Neuronal stem cell (in vitro differentiated cells): ENCODE data around the gene RAB3C.

Source experiments
- DNase-seq: peaks from one replicate; pipeline ENCODE4 v3.0.0-alpha.2; 2013; ENCODE audit warnings: low spot score
- H2AFZ ChIP-seq: one replicate; pipeline ENCODE4 v1.6.1; 2013; ENCODE audit warnings: mild to moderate bottlenecking, low read length, inconsistent platforms
- H2AK5ac ChIP-seq: 2 replicates; pipeline ENCODE4 v1.6.1; 2013; ENCODE audit warnings: low read depth, mild to moderate bottlenecking, inconsistent platforms, low read length, moderate library complexity, mixed read lengths
- H2BK120ac ChIP-seq: 2 replicates; pipeline ENCODE4 v1.6.1; 2013; ENCODE audit warnings: low read depth, mild to moderate bottlenecking, inconsistent platforms, low read length, moderate library complexity, mixed read lengths
- H2BK12ac ChIP-seq: one replicate; pipeline ENCODE4 v1.6.1; 2013; ENCODE audit warnings: low read length, inconsistent platforms
- H2BK15ac ChIP-seq: 2 replicates; pipeline ENCODE4 v1.6.1; 2013; ENCODE audit warnings: mild to moderate bottlenecking, low read length, inconsistent platforms, mixed read lengths
- H2BK5ac ChIP-seq: one replicate; pipeline ENCODE4 v1.6.1; 2013; ENCODE audit warnings: inconsistent platforms, mild to moderate bottlenecking, low read length, moderate library complexity
- H3K14ac ChIP-seq: one replicate; pipeline ENCODE4 v1.6.1; 2013; ENCODE audit warnings: low read length, inconsistent platforms
- H3K18ac ChIP-seq: 2 replicates; pipeline ENCODE4 v1.6.1; 2013; ENCODE audit warnings: low read length, inconsistent platforms
- H3K23ac ChIP-seq: 2 replicates; pipeline ENCODE4 v1.6.1; 2013; ENCODE audit warnings: low read depth, mild to moderate bottlenecking, mixed read lengths, low read length, inconsistent platforms; ENCODE audit not compliant: poor library complexity
- H3K27ac ChIP-seq: replicated peaks from 3 replicates; pipeline ENCODE4 v1.5.1; 2013; ENCODE audit warnings: low read length, inconsistent platforms
- H3K27me3 ChIP-seq, 3 experiments: 2 replicates each; pipeline ENCODE4 v1.6.1; 2013; ENCODE audit warnings: low read length in 3 of 3, mild to moderate bottlenecking in 2 of 3, inconsistent platforms in 1 of 3, low read depth in 1 of 3, mixed read lengths in 1 of 3, moderate library complexity in 1 of 3; ENCODE audit not compliant: control insufficient read depth in 3 of 3, insufficient read depth in 3 of 3
- H3K36me3 ChIP-seq, 2 donors: replicated peaks in 1 of 2; 2 replicates each; pipeline ENCODE4 v1.6.1; 2013; ENCODE audit warnings: low read length in 2 of 2; ENCODE audit not compliant: control insufficient read depth in 2 of 2, insufficient read depth in 2 of 2
- H3K4ac ChIP-seq: 2 replicates; pipeline ENCODE4 v1.6.1; 2013; ENCODE audit warnings: inconsistent platforms, mild to moderate bottlenecking, low read length, moderate library complexity
- H3K4me1 ChIP-seq, 2 donors: 1 replicate in 1 of 2; 2 replicates in 1 of 2; pipeline ENCODE4 v1.6.1; 2013; ENCODE audit warnings: low read length in 2 of 2, low read depth in 1 of 2; ENCODE audit not compliant: control insufficient read depth in 2 of 2, insufficient read depth in 1 of 2
- H3K4me2 ChIP-seq: one replicate; pipeline ENCODE4 v1.6.1; 2013; ENCODE audit warnings: mild to moderate bottlenecking, low read length, inconsistent platforms; ENCODE audit not compliant: insufficient read depth, poor library complexity, severe bottlenecking
- H3K4me3 ChIP-seq, 2 donors: 2 replicates each; pipeline ENCODE4 v1.5.1; 2013; ENCODE audit warnings: low read length in 2 of 2, mild to moderate bottlenecking in 2 of 2, inconsistent platforms in 1 of 2, moderate library complexity in 1 of 2
- H3K79me1 ChIP-seq: one replicate; pipeline ENCODE4 v1.6.1; 2013; ENCODE audit warnings: low read depth, mild to moderate bottlenecking, inconsistent platforms, low read length, moderate library complexity
- H3K9ac ChIP-seq: one replicate; pipeline ENCODE4 v1.6.1; 2013; ENCODE audit warnings: mild to moderate bottlenecking, low read depth, low read length, inconsistent platforms; ENCODE audit not compliant: poor library complexity
- H3K9me3 ChIP-seq, 2 donors: replicated peaks in 1 of 2; 2 replicates each; pipeline versions ENCODE3 to v1.6.1; 2013; ENCODE audit warnings: low read length in 2 of 2, mild to moderate bottlenecking in 2 of 2, inconsistent platforms in 1 of 2, low read depth in 1 of 2, mixed read lengths in 1 of 2, moderate library complexity in 1 of 2; ENCODE audit not compliant: control insufficient read depth in 2 of 2, insufficient read depth in 1 of 2
- H4K8ac ChIP-seq: one replicate; pipeline ENCODE4 v1.6.1; 2013; ENCODE audit warnings: low read depth, mild to moderate bottlenecking, inconsistent platforms, low read length, moderate library complexity
- H4K91ac ChIP-seq: one replicate; pipeline ENCODE4 v1.6.1; 2013; ENCODE audit warnings: low read length, low read depth, mild to moderate bottlenecking, inconsistent platforms; ENCODE audit not compliant: poor library complexity
- WGBS, 2 donors: extraction: QIAGEN DNeasy Blood & Tissue Kit; methylation state at CpG; one replicate each; pipeline ENCODE4 v1.1.7; 2013; ENCODE audit warnings: missing lambda C conversion rate in 2 of 2, mixed read lengths in 1 of 2; ENCODE audit not compliant: insufficient read length in 2 of 2, insufficient replicate concordance in 1 of 2; ENCODE audit errors: extremely low coverage in 2 of 2; 5-methylcytosine and 5-hydroxymethylcytosine counted together

RAB3C gene

DNA sequence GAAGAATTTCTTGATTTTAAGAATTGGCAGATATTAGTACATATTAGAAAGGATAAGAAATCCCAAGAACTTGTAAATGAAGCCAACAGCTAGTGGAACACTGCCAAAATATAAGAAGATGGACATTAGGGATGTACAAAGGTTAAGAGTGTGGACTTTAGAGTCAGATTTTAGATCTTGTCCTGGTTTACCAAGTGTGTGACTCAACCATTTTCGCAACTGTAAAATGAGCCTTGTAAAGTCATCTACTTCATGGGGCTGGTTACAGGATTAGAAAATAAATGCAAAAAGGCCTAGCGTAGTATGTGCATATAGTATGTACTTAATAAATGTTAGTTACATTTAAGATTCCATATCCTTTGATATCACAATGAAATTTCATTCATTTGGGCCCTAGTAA lies 260.0 kb downstream of the RAB3C start:
- Histone ChIP-seq H3K18ac (no peak overlapping the region), H3K27me3 (no peaks in the 10 kb centered on the region), H3K4me1 (no peaks in the 10 kb centered on the region), H3K36me3 (no peaks in the 10 kb centered on the region), H3K23ac (no peak overlapping the region), H3K27ac (no peak overlapping the region), H2AK5ac (no peak overlapping the region), H2AFZ (no peak overlapping the region), H3K4ac (no peak overlapping the region), H3K79me1 (no peaks in the 10 kb centered on the region), H2BK12ac (no peak overlapping the region), H4K8ac (no peak overlapping the region), H2BK15ac (no peak overlapping the region), H3K4me3 (no peak overlapping the region), H3K14ac (no peak overlapping the region), H4K91ac (no peak overlapping the region), H3K9me3 (peaks cover 0 to 4% of the 10 kb centered on the region in 2 donors), H2BK120ac (no peak overlapping the region), H2BK5ac (no peak overlapping the region), H3K4me2 (no peak overlapping the region), H3K9ac (no peak overlapping the region)
- no CpG with 5 or more reads among the region's 2 CpGs for WGBS, 2 donors
- DNase-seq: no peak

DNA sequence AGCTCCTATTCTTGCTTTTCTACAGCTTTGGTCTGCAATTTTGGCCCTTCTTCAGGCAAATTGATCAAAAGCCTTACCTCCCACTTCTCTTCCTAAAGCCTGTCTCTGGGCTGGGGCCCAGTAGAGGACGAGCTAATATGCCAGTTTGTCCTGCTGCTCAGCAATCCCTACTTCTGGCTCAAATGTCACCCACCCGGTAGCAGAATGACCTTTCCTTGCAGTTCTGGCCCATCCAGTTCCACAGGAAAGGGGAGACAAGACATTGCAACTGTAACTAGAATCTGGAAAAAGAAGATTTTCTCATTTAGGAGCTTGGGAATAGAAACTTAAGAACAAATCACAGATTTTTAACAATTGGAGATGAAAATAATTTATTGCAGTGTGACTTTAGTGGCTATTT lies 261.5 kb downstream of the RAB3C start:
- WGBS, 2 donors: no CpG with 5 or more reads among the region's 2 CpGs
- Histone ChIP-seq H3K14ac (no peak overlapping the region), H3K27ac (no peak overlapping the region), H3K4ac (no peak overlapping the region), H4K8ac (no peak overlapping the region), H3K9ac (no peak overlapping the region), H3K4me2 (no peak overlapping the region), H2BK15ac (no peak overlapping the region), H2BK12ac (no peak overlapping the region), H3K23ac (no peak overlapping the region), H3K4me1 (peaks cover 2 to 8% of the 10 kb centered on the region in 2 donors), H2AFZ (no peak overlapping the region), H2BK120ac (no peak overlapping the region), H3K36me3 (no peaks in the 10 kb centered on the region), H3K9me3 (peaks cover 0 to 4% of the 10 kb centered on the region in 2 donors), H3K18ac (no peak overlapping the region), H2BK5ac (no peak overlapping the region), H3K4me3 (no peak overlapping the region), H4K91ac (no peak overlapping the region), H3K79me1 (no peaks in the 10 kb centered on the region), H3K27me3 (no peaks in the 10 kb centered on the region), H2AK5ac (no peak overlapping the region)
- DNase-seq: no peak

DNA sequence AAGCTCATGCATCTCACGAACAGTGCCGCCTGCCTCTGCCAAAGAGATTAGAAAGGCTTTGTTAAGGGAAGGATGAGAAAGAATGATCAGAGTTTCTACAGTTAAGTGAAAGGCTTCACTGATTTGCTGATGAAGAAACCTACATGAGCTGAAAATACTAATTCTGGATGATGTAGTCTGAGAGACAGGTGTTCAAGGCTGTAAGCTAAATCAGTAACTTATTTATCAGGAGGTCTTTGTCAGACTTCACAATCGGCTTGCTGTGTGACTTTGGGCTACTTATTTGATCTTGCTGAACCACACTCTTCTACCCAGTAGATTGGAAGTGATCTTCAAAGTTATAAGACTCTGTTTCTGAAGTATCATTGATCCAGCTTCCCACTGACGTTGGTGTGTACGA lies 264.2 kb downstream of the RAB3C start:
- Histone ChIP-seq H2AFZ (no peak overlapping the region), H2BK5ac (no peak overlapping the region), H3K23ac (no peak overlapping the region), H3K4me2 (no peak overlapping the region), H2BK120ac (no peak overlapping the region), H3K36me3 (no peaks in the 10 kb centered on the region), H3K4me3 (no peak overlapping the region), H3K27ac (no peak overlapping the region), H3K27me3 (no peaks in the 10 kb centered on the region), H3K79me1 (no peaks in the 10 kb centered on the region), H2BK12ac (no peak overlapping the region), H3K18ac (no peak overlapping the region), H2AK5ac (no peak overlapping the region), H3K14ac (no peak overlapping the region), H4K91ac (no peak overlapping the region), H3K9me3 (no peaks in the 10 kb centered on the region), H2BK15ac (no peak overlapping the region), H4K8ac (no peak overlapping the region), H3K9ac (no peak overlapping the region), H3K4ac (no peak overlapping the region), H3K4me1 (peaks cover 8 to 22% of the 10 kb centered on the region in 2 donors)
- DNase-seq: no peak
- no CpG with 5 or more reads among the region's 5 CpGs for WGBS, 2 donors

DNA sequence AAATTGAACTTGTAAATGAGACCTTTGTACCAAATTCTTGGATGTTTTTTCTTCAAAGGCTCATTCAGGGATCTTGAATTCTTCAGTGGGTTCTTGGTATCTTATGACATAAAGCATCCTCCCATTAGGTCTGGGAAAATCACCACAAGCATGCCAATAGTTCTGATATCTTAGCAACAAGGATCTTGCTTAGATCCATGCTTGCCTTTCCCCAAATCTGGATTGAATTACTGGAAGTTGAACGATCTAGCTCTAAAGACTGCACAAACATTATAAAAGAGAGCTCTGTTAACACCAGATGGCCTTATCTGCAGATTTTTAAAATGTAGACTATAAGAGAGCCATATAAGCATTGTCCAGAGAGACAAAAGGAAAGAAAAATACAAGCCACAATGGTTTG lies 266.3 kb downstream of the RAB3C start:
- no peak overlapping the region for H2BK12ac ChIP-seq

More for the DNA sequence above, 266.3 kb downstream of the RAB3C start:
- no peak overlapping the region for H2BK5ac ChIP-seq
- H3K4ac ChIP-seq: no peak overlapping the region
- H3K18ac ChIP-seq: no peak overlapping the region
- H2AFZ ChIP-seq: no peak overlapping the region
- H4K91ac ChIP-seq: no peak overlapping the region
- no peak overlapping the region for H2AK5ac ChIP-seq
- H3K4me2 ChIP-seq: no peak overlapping the region
- H3K9me3 ChIP-seq: no peaks in the 10 kb centered on the region
- H3K27me3 ChIP-seq: no peaks in the 10 kb centered on the region
- no peaks in the 10 kb centered on the region for H3K79me1 ChIP-seq
- H3K9ac ChIP-seq: no peak overlapping the region
- H3K27ac ChIP-seq: no peak overlapping the region
- no peak overlapping the region for H3K23ac ChIP-seq
- H2BK15ac ChIP-seq: no peak overlapping the region
- no peak overlapping the region for H3K4me3 ChIP-seq
- H3K14ac ChIP-seq: no peak overlapping the region
- no peaks in the 10 kb centered on the region for H3K36me3 ChIP-seq
- no CpG with 5 or more reads among the region's 1 CpG for WGBS, 2 donors
- H3K4me1 ChIP-seq: peaks cover 8 to 22% of the 10 kb centered on the region in 2 donors
- H4K8ac ChIP-seq: no peak overlapping the region
- no peak overlapping the region for H2BK120ac ChIP-seq
- no peak for DNase-seq
